ENCODE results near the gene MACO1. TPM values are rescaled to one million over a fixed set of nuclear protein-coding genes. Genes with fewer than 3 reads are reported as not detected.

Gene MACO1
- total and polyA plus RNA-seq, 2 of the 8 experiments (the other 6 are each of a cell fraction or from before 2014, with no cell fraction given): 3.5 to 15.1 TPM

GRCh38 chr1:25476186-25477097 lies 45.7 kb downstream of the MACO1 start:
- WGBS, 2 experiments (ENCODE audit: extremely low coverage in 1 of 2, insufficient coverage in 1 of 2, insufficient read length in 1 of 2, insufficient replicate concordance in 2 of 2, low coverage in 1 of 2, low lambda C conversion rate in 2 of 2, missing lambda C conversion rate in 1 of 2): 95% methylated on average over 2 of the region's 2 CpGs; no CpG with 5 or more reads in 1 of the 2 experiments
- H4K91ac ChIP-seq (replicated peaks; ENCODE audit: insufficient read length, low read length): no peak overlapping the region
- H4K20me1 ChIP-seq (replicated peaks in 1 of 2; ENCODE audit: control insufficient read depth in 1 of 2, insufficient read depth in 2 of 2, low read length in 2 of 2): peaks cover 0 to 5% of the 10 kb centered on the region in 2 experiments
- CTCF ChIA-PET (ENCODE audit: partially characterized antibody): interaction anchor here (0.5 to 5.4 kb wide), 9 partner anchors 11 to 334 kb away, joined by 3 to 49 read pairs (median 3); no protein-coding TSS in a partner anchor
- H2AFZ ChIP-seq (ENCODE audit: low read length): no peak overlapping the region
- no peak overlapping the region for H3K23ac ChIP-seq (ENCODE audit: insufficient read length)
- no peaks in the 10 kb centered on the region for H3K9me3 ChIP-seq (ENCODE audit: insufficient read depth in 2 of 2, low read depth in 1 of 2, low read length in 1 of 2)
- H3K4ac ChIP-seq (replicated peaks; ENCODE audit: insufficient read length, low read depth, low read length): no peak overlapping the region
- FAIRE-seq: peak; percentile 28
- no peak for DNase-seq (ENCODE audit: low read depth in 1 of 2, low spot score in 2 of 2)
- no peak overlapping the region for H3K27ac ChIP-seq (ENCODE audit: low read depth, low read length)
- peak overlapping the region in 1 of 4 experiments; percentile 53; a peak in 1 of 7 replicates for H3K9ac ChIP-seq (replicated peaks in 1 of 4; ENCODE audit: extremely low read depth in 1 of 4, low read depth in 3 of 4, low read length in 3 of 4)
- no peaks in the 10 kb centered on the region; a peak in 1 of 8 replicates for H3K36me3 ChIP-seq (ENCODE audit: control insufficient read depth in 2 of 4, insufficient read depth in 4 of 4, low read length in 3 of 4)
- H2BK5ac ChIP-seq (ENCODE audit: low read depth, low read length): no peak overlapping the region
- H3K56ac ChIP-seq (replicated peaks; ENCODE audit: insufficient read length, low read depth, low read length): no peak overlapping the region
- no peak overlapping the region for H3K4me3 ChIP-seq (ENCODE audit: extremely low read depth in 1 of 4, insufficient read depth in 2 of 4, low read depth in 3 of 4, low read length in 4 of 4)
- no peaks in the 10 kb centered on the region for H3K23me2 ChIP-seq (ENCODE audit: low read depth, low read length)
- H3K14ac ChIP-seq (ENCODE audit: insufficient read length): no peak overlapping the region
- POLR2A ChIA-PET (ENCODE audit: partially characterized antibody): no interaction called here
- H2BK120ac ChIP-seq (replicated peaks; ENCODE audit: low read depth, low read length): no peak overlapping the region
- no peaks in the 10 kb centered on the region for H3K79me2 ChIP-seq (ENCODE audit: control insufficient read depth in 1 of 2, insufficient read depth in 2 of 2, low read length in 2 of 2)
- no peak overlapping the region for H4K5ac ChIP-seq (ENCODE audit: insufficient read length, low read depth, low read length)
- H4K8ac ChIP-seq (ENCODE audit: extremely low read depth, insufficient read depth, low read length): no peak overlapping the region
- peaks cover 2% of the 10 kb centered on the region; the same call in 1 of the 2 replicates for H3K79me1 ChIP-seq (ENCODE audit: low read depth, low read length)
- H3K4me2 ChIP-seq (ENCODE audit: insufficient read depth in 1 of 2, low read depth in 2 of 2, low read length in 2 of 2): no peak overlapping the region
- H3K27me3 ChIP-seq (replicated peaks in 1 of 4; ENCODE audit: control insufficient read depth in 3 of 4, extremely low read depth in 1 of 4, insufficient read depth in 3 of 4, low read length in 3 of 4): no peaks in the 10 kb centered on the region
- peaks cover 0 to 4% (median 0%) of the 10 kb centered on the region in 4 experiments; a peak in 2 of 7 replicates for H3K4me1 ChIP-seq (replicated peaks in 1 of 4; ENCODE audit: control insufficient read depth in 3 of 4, insufficient read depth in 4 of 4, low read length in 3 of 4)
- no peak overlapping the region for H2AK5ac ChIP-seq (ENCODE audit: low read depth, low read length)
- H2BK12ac ChIP-seq (ENCODE audit: low read depth, low read length): no peak overlapping the region
- H2BK15ac ChIP-seq (ENCODE audit: low read length): no peak overlapping the region
- H3K18ac ChIP-seq (ENCODE audit: extremely low read depth, low read length): no peak overlapping the region
- no peak overlapping the region for H2BK20ac ChIP-seq (ENCODE audit: low read length)
- TF ChIP-seq ZNF274 (IDR thresholded peaks at IDR 0.05; ENCODE audit: borderline replicate concordance, extremely low read depth, low read length): no peak
- TF ChIP-seq GTF2F1 (IDR thresholded peaks at IDR 0.05; ENCODE audit: borderline replicate concordance, low read depth, low read length): no peak
- TF ChIP-seq KDM5A (IDR thresholded peaks at IDR 0.05; ENCODE audit: low read length): no peak
- TF ChIP-seq CBX8 (IDR thresholded peaks at IDR 0.05; ENCODE audit: borderline replicate concordance, low read depth, low read length): no peak
- no peak for TF ChIP-seq HDAC6 (IDR thresholded peaks at IDR 0.05; ENCODE audit: low read depth, low read length)
- TF ChIP-seq YY1 (IDR thresholded peaks at IDR 0.05; ENCODE audit: low read depth, low read length): no peak
